Bronchial epithelial cell (primary cell): ENCODE results near the gene RPRD1B. TPM values are rescaled to one million over a fixed set of nuclear protein-coding genes. Genes with fewer than 3 reads are reported as not detected.

Experiments
- DNase-seq: peaks from one replicate; pipeline ENCODE4 v3.0.0-alpha.2; 2010; ENCODE audit warnings: low read depth
- FAIRE-seq: peaks from 2 replicates; lab custom pipeline; 2011; peaks lifted over from hg19 to GRCh38; lab: Jason Lieb, UNC
- H3K27me3 ChIP-seq: 2 replicates; pipeline ENCODE4 v1.5.1; 2011; ENCODE audit warnings: low read length; ENCODE audit not compliant: control insufficient read depth, insufficient read depth
- H3K36me3 ChIP-seq: 2 replicates; pipeline ENCODE4 v1.5.1; 2011; ENCODE audit warnings: low read length; ENCODE audit not compliant: control insufficient read depth, insufficient read depth
- H3K4me3 ChIP-seq: 2 replicates; pipeline ENCODE4 v1.5.1; 2011; ENCODE audit warnings: mild to moderate bottlenecking, low read depth, low read length, control low read depth
- CTCF ChIP-seq: IDR thresholded peaks from 2 replicates; pipeline ENCODE4 v1.5.1; 2011; ENCODE audit warnings: mild to moderate bottlenecking, moderate library complexity, low read length, control low read depth, inconsistent platforms; ENCODE audit not compliant: insufficient read depth, severe bottlenecking
- total RNA-seq: library from RNA; depleted of rRNA; stranded (reverse); fragments of >200 nt; gene quantifications from 2 replicates; pipeline ENCODE4 v1.2.1, GENCODE V29; 2014

Gene RPRD1B
- total RNA-seq, 1 donor from 2014 or later, result 18.7 TPM

GRCh38 chr20:38079353-38079752 is 45.8 kb downstream of the RPRD1B start:
- DNase-seq (no peak), FAIRE-seq (no peak)
- no peak overlapping the region for H3K4me3 ChIP-seq
- TF ChIP-seq CTCF, result no peak
- H3K36me3 ChIP-seq, result peaks cover 10% of the 10 kb centered on the region
- no peaks in the 10 kb centered on the region for H3K27me3 ChIP-seq

- DNase-seq, result no peak
- peaks cover 16% of the 10 kb centered on the region for H3K36me3 ChIP-seq
- no peak for TF ChIP-seq CTCF
- no peak for FAIRE-seq
- H3K27me3 ChIP-seq, result no peaks in the 10 kb centered on the region
- H3K4me3 ChIP-seq, result no peak overlapping the region
These were observed 48.0 kb downstream of the RPRD1B start for GRCh38 chr20:38081575-38081974.

- Histone ChIP-seq H3K27me3 (no peaks in the 10 kb centered on the region), H3K4me3 (no peak overlapping the region), H3K36me3 (peaks cover 12% of the 10 kb centered on the region)
- FAIRE-seq (no peak), DNase-seq (no peak)
- no peak for TF ChIP-seq CTCF
These were observed 49.3 kb downstream of the RPRD1B start for GRCh38 chr20:38082894-38083293.

GRCh38 chr20:38083338-38084048 is 49.9 kb downstream of the RPRD1B start:
- no peaks in the 10 kb centered on the region for H3K27me3 ChIP-seq
- FAIRE-seq (no peak), DNase-seq (no peak)
- no peak overlapping the region for H3K4me3 ChIP-seq
- no peak for TF ChIP-seq CTCF
- H3K36me3 ChIP-seq, result peaks cover 13% of the 10 kb centered on the region

- TF ChIP-seq CTCF, result no peak
- Histone ChIP-seq H3K4me3 (no peak overlapping the region), H3K27me3 (no peaks in the 10 kb centered on the region), H3K36me3 (peaks cover 13% of the 10 kb centered on the region)
- FAIRE-seq, result no peak
- no peak for DNase-seq
These were observed 50.9 kb downstream of the RPRD1B start for GRCh38 chr20:38084425-38084951.

- Histone ChIP-seq H3K4me3 (no peak overlapping the region), H3K36me3 (peaks cover 16% of the 10 kb centered on the region), H3K27me3 (no peaks in the 10 kb centered on the region)
- TF ChIP-seq CTCF, result no peak
- DNase-seq, result no peak
- no peak for FAIRE-seq
These were observed 51.5 kb downstream of the RPRD1B start for GRCh38 chr20:38085026-38085425.
